Measurements from ENCODE around the gene MRAP2. TPM values are rescaled to one million over a fixed set of nuclear protein-coding genes. Genes with fewer than 3 reads are reported as not detected.

Gene MRAP2
- total and polyA plus RNA-seq, 7 experiments from 2014 or later: not detected

DNA sequence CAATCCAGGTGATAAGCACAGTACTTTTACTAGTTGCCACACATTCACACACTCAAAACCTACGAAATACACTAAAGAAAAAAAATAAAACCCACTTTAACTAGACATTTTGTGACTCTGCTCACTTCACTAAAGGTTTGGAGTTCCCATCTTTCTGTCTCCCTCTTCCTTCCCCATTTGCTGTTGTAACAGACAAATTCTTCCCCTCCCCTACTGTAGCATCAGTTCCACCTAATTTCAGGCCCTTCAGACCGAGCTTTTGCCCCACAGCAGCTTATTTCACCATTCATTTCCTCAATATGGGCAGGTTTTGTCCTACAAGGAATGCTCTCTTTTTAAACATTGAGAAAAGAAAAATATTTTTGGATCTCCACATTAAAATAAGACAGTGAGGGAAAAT lies 31.3 kb upstream of the MRAP2 start:
- Histone ChIP-seq H3K36me3 (ENCODE audit: control insufficient read depth in 2 of 3, insufficient read depth in 3 of 3, low read length in 3 of 3) (no peaks in the 10 kb centered on the region), H3K27ac (ENCODE audit: low read depth, low read length) (no peak overlapping the region), H3K27me3 (ENCODE audit: control insufficient read depth in 2 of 2, insufficient read depth in 2 of 2, low read length in 2 of 2) (no peaks in the 10 kb centered on the region), H3K9me3 (ENCODE audit: control insufficient read depth in 2 of 3, low read length in 3 of 3) (no peaks in the 10 kb centered on the region), H3K4me1 (ENCODE audit: control insufficient read depth in 2 of 2, insufficient read depth in 2 of 2, low read length in 2 of 2) (no peaks in the 10 kb centered on the region), H3K4me3 (ENCODE audit: low read length) (no peak overlapping the region)
- H3K9me3 Mint-ChIP-seq: peaks cover 0 to 2% (median 0%) of the 10 kb centered on the region in 11 donors
- DNase-seq (no peak), ATAC-seq (no peak)
- H3K4me3 Mint-ChIP-seq: no peak overlapping the region
- intact Hi-C loops (cut with micrococcal nuclease): no loop called here
- no peak overlapping the region for H3K27ac Mint-ChIP-seq
- peaks cover 8 to 32% (median 28%) of the 10 kb centered on the region in 5 donors for H3K27me3 Mint-ChIP-seq
- no peaks in the 10 kb centered on the region for H3K36me3 Mint-ChIP-seq
- CTCF ChIA-PET: no interaction called here
- no peaks in the 10 kb centered on the region for H3K4me1 Mint-ChIP-seq
- POLR2A ChIA-PET: no interaction called here

DNA sequence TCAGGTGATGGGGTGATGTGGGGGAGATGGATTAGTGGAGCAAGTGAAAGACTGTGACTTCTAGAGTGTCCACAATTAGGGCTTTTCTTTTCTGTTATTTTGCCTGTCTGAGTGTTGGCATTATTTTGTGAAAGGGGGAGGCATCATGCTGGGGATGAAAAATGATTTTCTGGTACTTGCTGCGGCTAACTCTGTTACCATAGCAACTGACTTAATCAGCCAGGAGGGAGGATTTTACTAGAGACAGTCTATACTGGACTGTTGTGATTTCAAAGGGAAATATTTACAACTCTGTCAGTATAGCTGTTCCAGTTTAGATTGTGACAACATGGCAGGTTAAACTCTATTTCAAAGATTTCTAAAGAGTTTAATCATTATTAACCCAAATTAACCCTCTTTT lies 30.4 kb upstream of the MRAP2 start:
- Mint-ChIP-seq H3K27me3 (peaks cover 8 to 38% (median 30%) of the 10 kb centered on the region in 5 donors), H3K36me3 (no peaks in the 10 kb centered on the region), H3K4me1 (no peaks in the 10 kb centered on the region), H3K4me3 (no peak overlapping the region), H3K9me3 (peaks cover 0 to 3% (median 0%) of the 10 kb centered on the region in 11 donors), H3K27ac (no peak overlapping the region)
- Histone ChIP-seq H3K27ac (ENCODE audit: low read depth, low read length) (no peak overlapping the region), H3K36me3 (ENCODE audit: control insufficient read depth in 2 of 3, insufficient read depth in 3 of 3, low read length in 3 of 3) (no peaks in the 10 kb centered on the region), H3K27me3 (ENCODE audit: control insufficient read depth in 2 of 2, insufficient read depth in 2 of 2, low read length in 2 of 2) (no peaks in the 10 kb centered on the region), H3K9me3 (ENCODE audit: control insufficient read depth in 2 of 3, low read length in 3 of 3) (no peaks in the 10 kb centered on the region), H3K4me1 (ENCODE audit: control insufficient read depth in 2 of 2, insufficient read depth in 2 of 2, low read length in 2 of 2) (no peaks in the 10 kb centered on the region), H3K4me3 (ENCODE audit: low read length) (no peak overlapping the region)
- ChIA-PET POLR2A (no interaction called here), CTCF (no interaction called here)
- DNase-seq (no peak), ATAC-seq (no peak)
- intact Hi-C loops (cut with micrococcal nuclease): no loop called here

DNA sequence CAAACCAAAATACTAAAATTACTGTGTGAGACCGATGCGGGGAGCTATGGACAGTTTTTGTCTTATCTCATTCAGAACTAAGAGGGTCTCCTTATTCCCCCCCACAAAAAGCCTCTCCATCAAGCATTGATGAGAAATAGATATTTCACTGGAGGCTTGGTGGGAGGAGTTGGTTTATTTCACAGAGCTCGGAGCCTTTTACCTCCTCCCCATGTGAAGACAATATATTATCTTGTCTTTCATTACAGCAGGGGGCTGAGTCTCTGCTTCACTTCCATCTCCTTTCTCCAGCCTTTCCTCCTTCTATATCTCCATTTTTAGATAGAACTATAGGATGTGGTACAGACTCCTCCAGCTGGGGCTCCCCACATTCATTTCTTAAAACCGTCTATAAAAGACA lies 29.9 kb upstream of the MRAP2 start:
- DNase-seq (no peak), ATAC-seq (no peak)
- intact Hi-C loops (cut with micrococcal nuclease): no loop called here
- no peak overlapping the region for H3K27ac Mint-ChIP-seq
- no peak overlapping the region for H3K4me3 Mint-ChIP-seq
- no peaks in the 10 kb centered on the region for H3K9me3 ChIP-seq (ENCODE audit: control insufficient read depth in 2 of 3, low read length in 3 of 3)
- ChIA-PET POLR2A (no interaction called here), CTCF (no interaction called here)
- no peaks in the 10 kb centered on the region for H3K36me3 ChIP-seq (ENCODE audit: control insufficient read depth in 2 of 3, insufficient read depth in 3 of 3, low read length in 3 of 3)
- H3K4me1 ChIP-seq (ENCODE audit: control insufficient read depth in 2 of 2, insufficient read depth in 2 of 2, low read length in 2 of 2): no peaks in the 10 kb centered on the region
- H3K36me3 Mint-ChIP-seq: no peaks in the 10 kb centered on the region
- peaks cover 0 to 3% (median 0%) of the 10 kb centered on the region in 11 donors for H3K9me3 Mint-ChIP-seq
- no peak overlapping the region for H3K27ac ChIP-seq (ENCODE audit: low read depth, low read length)
- H3K27me3 Mint-ChIP-seq: peaks cover 8 to 38% (median 30%) of the 10 kb centered on the region in 5 donors
- H3K27me3 ChIP-seq (ENCODE audit: control insufficient read depth in 2 of 2, insufficient read depth in 2 of 2, low read length in 2 of 2): no peaks in the 10 kb centered on the region
- no peak overlapping the region for H3K4me3 ChIP-seq (ENCODE audit: low read length)
- no peaks in the 10 kb centered on the region for H3K4me1 Mint-ChIP-seq

DNA sequence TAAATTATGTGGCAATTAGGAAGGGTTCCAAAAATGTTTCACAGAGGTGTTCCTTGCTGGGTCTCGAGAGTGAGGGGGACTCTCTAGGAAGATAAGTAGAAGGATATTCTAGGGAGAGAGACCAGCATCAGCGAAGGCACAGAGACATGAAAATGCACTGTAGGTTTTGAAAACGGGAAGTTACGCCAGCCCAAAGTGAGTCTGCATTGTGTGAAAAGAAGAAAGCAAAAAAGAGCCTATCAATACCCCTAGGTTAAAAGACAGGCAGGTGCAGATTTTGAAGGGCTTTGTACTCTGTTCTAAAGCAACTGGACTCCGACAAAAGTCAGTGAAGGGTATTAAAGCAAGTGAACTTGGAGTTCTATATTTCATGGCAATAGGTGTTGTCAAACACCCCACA lies 25.7 kb upstream of the MRAP2 start:
- H3K4me3 ChIP-seq (ENCODE audit: low read length): no peak overlapping the region
- H3K36me3 Mint-ChIP-seq: no peaks in the 10 kb centered on the region
- DNase-seq (no peak), ATAC-seq (no peak)
- H3K9me3 ChIP-seq (ENCODE audit: control insufficient read depth in 2 of 3, low read length in 3 of 3): no peaks in the 10 kb centered on the region
- H3K27ac Mint-ChIP-seq: no peak overlapping the region
- no peak overlapping the region for H3K27ac ChIP-seq (ENCODE audit: low read depth, low read length)
- POLR2A ChIA-PET: no interaction called here
- peaks cover 3 to 49% (median 23%) of the 10 kb centered on the region in 5 donors for H3K27me3 Mint-ChIP-seq
- no peaks in the 10 kb centered on the region for H3K4me1 Mint-ChIP-seq
- H3K9me3 Mint-ChIP-seq: peaks cover 0 to 3% (median 0%) of the 10 kb centered on the region in 11 donors
- no peaks in the 10 kb centered on the region for H3K27me3 ChIP-seq (ENCODE audit: control insufficient read depth in 2 of 2, insufficient read depth in 2 of 2, low read length in 2 of 2)
- H3K4me1 ChIP-seq (ENCODE audit: control insufficient read depth in 2 of 2, insufficient read depth in 2 of 2, low read length in 2 of 2): no peaks in the 10 kb centered on the region
- intact Hi-C loops (cut with micrococcal nuclease): no loop called here
- no peak overlapping the region for H3K4me3 Mint-ChIP-seq
- CTCF ChIA-PET: no interaction called here
- H3K36me3 ChIP-seq (ENCODE audit: control insufficient read depth in 2 of 3, insufficient read depth in 3 of 3, low read length in 3 of 3): no peaks in the 10 kb centered on the region

DNA sequence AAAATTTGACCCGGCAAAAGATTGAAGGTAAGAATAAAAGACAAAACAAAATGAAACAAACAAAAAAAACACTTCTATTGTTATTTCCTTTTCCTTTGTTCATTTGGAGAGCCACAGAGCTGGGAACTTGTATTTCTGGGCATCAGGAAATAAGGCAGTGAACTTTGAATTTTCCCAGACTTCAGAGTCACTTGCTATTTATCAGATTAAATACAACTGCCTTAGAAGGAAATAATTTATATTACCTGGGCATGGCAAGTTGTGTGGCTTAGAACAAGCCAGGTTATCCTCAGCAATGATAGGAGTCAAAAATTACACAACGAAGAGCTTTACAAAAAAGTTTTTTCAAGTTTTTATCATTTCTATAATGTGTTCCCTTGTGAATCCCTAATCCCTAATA lies 20.2 kb upstream of the MRAP2 start:
- DNase-seq (no peak), ATAC-seq (no peak)
- H3K36me3 ChIP-seq (ENCODE audit: control insufficient read depth in 2 of 3, insufficient read depth in 3 of 3, low read length in 3 of 3): no peaks in the 10 kb centered on the region
- Mint-ChIP-seq H3K27me3 (peaks cover 0 to 31% (median 16%) of the 10 kb centered on the region in 5 donors), H3K4me3 (no peak overlapping the region), H3K36me3 (no peaks in the 10 kb centered on the region), H3K27ac (no peak overlapping the region), H3K9me3 (no peaks in the 10 kb centered on the region), H3K4me1 (no peaks in the 10 kb centered on the region)
- no peaks in the 10 kb centered on the region for H3K9me3 ChIP-seq (ENCODE audit: control insufficient read depth in 2 of 3, low read length in 3 of 3)
- no peaks in the 10 kb centered on the region for H3K27me3 ChIP-seq (ENCODE audit: control insufficient read depth in 2 of 2, insufficient read depth in 2 of 2, low read length in 2 of 2)
- POLR2A ChIA-PET: no interaction called here
- H3K4me3 ChIP-seq (ENCODE audit: low read length): no peak overlapping the region
- CTCF ChIA-PET: no interaction called here
- no peak overlapping the region for H3K27ac ChIP-seq (ENCODE audit: low read depth, low read length)
- intact Hi-C loops (cut with micrococcal nuclease): no loop called here
- no peaks in the 10 kb centered on the region for H3K4me1 ChIP-seq (ENCODE audit: control insufficient read depth in 2 of 2, insufficient read depth in 2 of 2, low read length in 2 of 2)

DNA sequence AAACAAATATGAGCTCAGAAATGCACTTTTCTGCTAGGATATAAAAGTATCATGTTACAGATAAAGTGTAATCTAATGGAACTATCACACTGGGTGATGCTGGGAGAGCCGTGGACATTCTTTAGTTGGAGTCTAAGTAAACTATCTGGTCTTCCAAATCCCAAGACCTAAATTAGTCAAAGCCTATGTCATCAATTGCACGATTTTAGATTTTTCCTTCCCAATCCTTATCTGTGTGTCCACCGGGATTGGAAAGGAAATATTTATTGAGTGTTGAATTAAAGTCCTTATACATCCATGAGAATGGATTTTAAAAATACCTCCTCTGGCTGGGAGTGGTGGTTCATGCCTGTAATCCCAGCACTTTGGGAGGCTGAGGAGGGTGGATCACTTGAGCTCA lies 19.6 kb upstream of the MRAP2 start:
- Histone ChIP-seq H3K36me3 (ENCODE audit: control insufficient read depth in 2 of 3, insufficient read depth in 3 of 3, low read length in 3 of 3) (no peaks in the 10 kb centered on the region), H3K27ac (ENCODE audit: low read depth, low read length) (no peak overlapping the region), H3K4me1 (ENCODE audit: control insufficient read depth in 2 of 2, insufficient read depth in 2 of 2, low read length in 2 of 2) (no peaks in the 10 kb centered on the region), H3K9me3 (ENCODE audit: control insufficient read depth in 2 of 3, low read length in 3 of 3) (no peaks in the 10 kb centered on the region), H3K4me3 (ENCODE audit: low read length) (no peak overlapping the region), H3K27me3 (ENCODE audit: control insufficient read depth in 2 of 2, insufficient read depth in 2 of 2, low read length in 2 of 2) (no peaks in the 10 kb centered on the region)
- ATAC-seq: no peak
- Mint-ChIP-seq H3K4me3 (no peak overlapping the region), H3K36me3 (no peaks in the 10 kb centered on the region), H3K27me3 (peaks cover 0 to 30% (median 16%) of the 10 kb centered on the region in 5 donors), H3K27ac (no peak overlapping the region), H3K9me3 (no peaks in the 10 kb centered on the region), H3K4me1 (no peaks in the 10 kb centered on the region)
- ChIA-PET POLR2A (no interaction called here), CTCF (no interaction called here)
- intact Hi-C loops (cut with micrococcal nuclease): no loop called here
- DNase-seq: no peak

DNA sequence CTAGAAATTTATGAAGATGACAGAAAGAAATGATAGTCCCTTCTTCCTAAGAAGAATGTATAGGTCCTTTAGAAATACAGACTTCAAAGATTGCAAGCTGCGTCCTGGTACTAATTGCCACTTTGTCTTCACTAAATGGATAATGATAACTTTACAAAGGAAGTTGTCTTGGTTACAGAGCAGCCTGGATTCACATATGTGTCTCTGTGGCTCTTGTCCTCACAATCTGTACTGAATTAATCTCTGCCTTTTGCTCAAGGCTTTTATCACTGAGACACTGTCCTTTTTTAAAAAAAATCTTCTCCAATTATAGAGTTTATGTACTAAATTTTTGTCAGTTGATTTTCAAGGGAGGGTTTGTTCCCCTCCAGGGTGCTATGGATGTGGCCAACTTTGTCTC lies 17.5 kb upstream of the MRAP2 start:
- no peaks in the 10 kb centered on the region for H3K4me1 Mint-ChIP-seq
- ATAC-seq (no peak), DNase-seq (no peak)
- no peak overlapping the region for H3K27ac Mint-ChIP-seq
- Histone ChIP-seq H3K27me3 (ENCODE audit: control insufficient read depth in 2 of 2, insufficient read depth in 2 of 2, low read length in 2 of 2) (no peaks in the 10 kb centered on the region), H3K36me3 (ENCODE audit: control insufficient read depth in 2 of 3, insufficient read depth in 3 of 3, low read length in 3 of 3) (no peaks in the 10 kb centered on the region), H3K4me1 (ENCODE audit: control insufficient read depth in 2 of 2, insufficient read depth in 2 of 2, low read length in 2 of 2) (no peaks in the 10 kb centered on the region), H3K4me3 (ENCODE audit: low read length) (no peak overlapping the region), H3K27ac (ENCODE audit: low read depth, low read length) (no peak overlapping the region), H3K9me3 (ENCODE audit: control insufficient read depth in 2 of 3, low read length in 3 of 3) (no peaks in the 10 kb centered on the region)
- no peak overlapping the region for H3K4me3 Mint-ChIP-seq
- H3K36me3 Mint-ChIP-seq: no peaks in the 10 kb centered on the region
- intact Hi-C loops (cut with micrococcal nuclease): no loop called here
- H3K27me3 Mint-ChIP-seq: peaks cover 0 to 16% (median 11%) of the 10 kb centered on the region in 5 donors
- H3K9me3 Mint-ChIP-seq: no peaks in the 10 kb centered on the region
- POLR2A ChIA-PET: no interaction called here
- CTCF ChIA-PET: no interaction called here
